GM13977 (cell line): ENCODE measurements around the gene ATP10A.
A peak's percentile ranks its signal among the peaks of the same experiment; 100 is the strongest.

Experiments used
- DNase-seq: peaks from one replicate; pipeline ENCODE4 v3.0.0; 2012; ENCODE audit warnings: low spot score
- in situ Hi-C: fragments of 300-500 bp; cut with MboI; formaldehyde crosslinking; loops from one replicate; pipeline ENCODE4 v1.12.0; 2022; ENCODE audit warnings: low sequenced_read_pairs, low pct_unique_long_range_greater_than_20kb, mixed read lengths, inconsistent platforms; ENCODE audit not compliant: unreplicated experiment
- TF ChIP-seq, protein P1 (sequence below): IDR thresholded peaks from 2 replicates; pipeline ENCODE4 v1.5.1; 2012; ENCODE audit warnings: mild to moderate bottlenecking, control low read depth; ENCODE audit not compliant: insufficient read depth; ENCODE audit errors: extremely low read depth, missing control alignments

The ATP10A gene

DNA sequence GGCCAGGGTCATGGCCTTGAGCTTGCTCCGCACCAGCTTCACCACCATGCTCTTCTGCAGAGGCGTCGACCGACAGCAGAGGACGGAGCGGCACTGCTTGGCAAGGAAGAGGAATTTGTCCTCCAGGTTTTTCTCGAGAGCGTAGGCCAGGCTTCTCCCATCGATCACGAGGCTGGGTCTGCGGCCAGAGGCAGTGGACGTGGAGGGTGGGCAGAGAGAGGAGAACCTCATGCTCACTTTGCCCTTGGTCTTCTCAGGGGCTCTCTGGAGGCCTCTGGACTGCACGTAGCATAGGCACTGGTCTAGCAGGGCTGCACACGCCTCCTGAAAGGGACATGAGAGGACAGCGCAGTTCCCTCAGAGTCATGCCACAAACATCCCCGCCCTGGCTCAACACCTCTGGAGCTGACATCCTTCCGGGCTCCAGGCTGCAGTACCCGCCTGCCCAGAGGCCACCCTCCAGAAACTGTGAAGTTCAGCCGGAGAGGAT lies 168.3 kb downstream of the ATP10A start:
- in situ Hi-C loops, result no loop called here
- TF ChIP-seq, protein P1, sequence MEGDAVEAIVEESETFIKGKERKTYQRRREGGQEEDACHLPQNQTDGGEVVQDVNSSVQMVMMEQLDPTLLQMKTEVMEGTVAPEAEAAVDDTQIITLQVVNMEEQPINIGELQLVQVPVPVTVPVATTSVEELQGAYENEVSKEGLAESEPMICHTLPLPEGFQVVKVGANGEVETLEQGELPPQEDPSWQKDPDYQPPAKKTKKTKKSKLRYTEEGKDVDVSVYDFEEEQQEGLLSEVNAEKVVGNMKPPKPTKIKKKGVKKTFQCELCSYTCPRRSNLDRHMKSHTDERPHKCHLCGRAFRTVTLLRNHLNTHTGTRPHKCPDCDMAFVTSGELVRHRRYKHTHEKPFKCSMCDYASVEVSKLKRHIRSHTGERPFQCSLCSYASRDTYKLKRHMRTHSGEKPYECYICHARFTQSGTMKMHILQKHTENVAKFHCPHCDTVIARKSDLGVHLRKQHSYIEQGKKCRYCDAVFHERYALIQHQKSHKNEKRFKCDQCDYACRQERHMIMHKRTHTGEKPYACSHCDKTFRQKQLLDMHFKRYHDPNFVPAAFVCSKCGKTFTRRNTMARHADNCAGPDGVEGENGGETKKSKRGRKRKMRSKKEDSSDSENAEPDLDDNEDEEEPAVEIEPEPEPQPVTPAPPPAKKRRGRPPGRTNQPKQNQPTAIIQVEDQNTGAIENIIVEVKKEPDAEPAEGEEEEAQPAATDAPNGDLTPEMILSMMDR, result no peak
- no peak for DNase-seq

DNA sequence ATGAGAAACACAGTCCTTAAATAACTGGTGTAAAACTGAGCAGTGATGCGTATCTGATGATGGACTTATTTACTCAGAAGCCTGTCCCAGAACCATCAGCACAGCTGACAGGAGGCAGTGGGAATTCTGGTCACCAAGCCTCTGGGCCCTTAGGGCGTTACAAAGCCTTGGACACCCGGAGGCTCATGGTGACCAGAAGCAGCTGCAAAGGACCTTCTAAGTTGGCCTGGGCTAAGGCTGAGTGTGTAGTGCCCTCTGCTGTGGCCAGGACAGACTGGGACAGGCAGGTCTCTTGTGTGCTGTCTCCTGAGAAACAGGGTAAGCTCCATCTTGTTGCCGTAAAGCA lies 168.9 kb downstream of the ATP10A start:
- TF ChIP-seq, protein P1, result no peak
- in situ Hi-C loops, result no loop called here
- DNase-seq, result no peak

DNA sequence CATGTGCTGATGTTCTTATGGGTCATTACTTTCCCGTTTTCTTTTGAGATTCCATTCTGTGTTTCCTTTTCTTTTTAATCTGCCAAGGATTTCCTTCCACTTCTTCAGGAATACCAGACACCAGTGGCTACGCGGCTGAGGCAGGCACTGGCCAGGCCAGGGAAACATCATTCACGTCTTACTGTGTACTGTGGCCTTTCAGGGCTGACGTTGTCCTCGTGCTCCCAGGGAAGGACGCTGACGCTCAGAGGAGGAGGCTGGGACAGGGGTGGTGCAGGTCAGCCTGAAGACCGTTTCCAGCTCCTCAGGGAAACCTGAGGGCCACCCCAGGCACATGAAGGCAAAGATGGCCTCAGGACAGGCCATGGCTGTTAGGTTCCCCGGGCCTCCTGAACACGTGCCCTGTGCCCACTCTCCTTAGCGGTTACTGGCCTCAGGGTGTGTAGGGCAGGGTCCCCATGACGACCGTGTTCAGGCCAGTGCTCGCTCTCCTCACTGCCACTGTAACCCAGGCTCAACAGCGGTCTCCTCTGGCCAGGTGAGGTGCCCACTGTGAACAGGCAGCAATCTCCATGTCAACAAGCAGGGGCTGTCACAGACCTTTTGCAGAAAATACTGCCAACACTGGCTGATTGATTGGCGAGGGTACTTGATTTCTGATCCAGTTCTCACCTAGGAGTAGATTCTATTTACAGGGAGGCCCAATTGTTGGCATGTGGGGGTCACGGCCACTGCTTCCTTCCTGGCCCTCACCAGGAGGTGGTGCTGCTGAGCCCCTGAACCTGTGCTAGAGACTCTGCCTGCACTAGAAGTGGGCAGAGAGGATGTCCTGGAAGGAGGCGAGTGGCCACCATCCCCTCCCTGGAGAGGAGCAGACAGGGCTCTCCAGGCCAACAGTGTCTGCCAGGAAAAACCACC lies 169.5 kb downstream of the ATP10A start:
- TF ChIP-seq, protein P1, result peak; percentile 43
- in situ Hi-C loops, result no loop called here
- no peak for DNase-seq

DNA sequence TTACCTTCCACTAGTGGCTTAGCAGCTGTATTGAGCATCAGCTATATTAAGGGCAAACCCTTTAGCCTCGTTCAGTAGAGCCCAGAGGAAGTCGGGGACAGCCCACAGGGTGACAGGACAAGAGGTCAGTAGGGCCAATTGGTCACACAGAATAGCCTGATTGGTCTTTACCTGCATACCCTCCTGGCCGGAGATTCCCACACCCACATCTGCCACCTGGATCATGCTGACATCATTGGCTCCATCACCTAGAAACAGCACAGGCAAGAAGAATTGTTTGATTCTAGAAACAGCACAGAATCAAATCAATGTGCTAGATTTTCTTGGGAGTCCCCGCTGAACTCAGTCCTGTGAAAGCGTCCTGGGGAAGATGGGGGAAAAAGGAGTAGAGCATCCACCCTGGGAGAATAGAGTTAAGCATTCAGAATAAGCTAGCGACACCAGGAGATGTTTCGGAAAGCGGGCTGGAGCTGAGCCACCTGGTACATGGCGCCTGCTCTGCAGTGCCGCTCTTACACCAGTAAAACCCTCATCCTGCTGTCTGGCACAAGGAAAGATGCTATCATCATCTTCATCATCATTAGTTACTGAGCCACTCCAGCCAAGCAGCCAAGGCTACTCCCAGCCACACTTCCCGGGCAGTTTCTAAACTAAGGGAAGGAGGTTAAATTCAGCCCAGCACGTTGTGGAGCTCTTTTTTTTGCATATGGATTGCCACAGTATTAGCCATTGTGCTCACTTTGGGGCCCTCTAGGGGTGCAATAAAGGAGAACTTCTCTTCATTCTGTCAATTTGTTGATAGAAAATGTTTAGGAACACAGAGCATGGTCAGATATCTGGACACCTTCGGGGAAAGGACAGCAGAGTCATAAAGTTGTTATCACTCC lies 171.3 kb downstream of the ATP10A start:
- DNase-seq, result no peak
- TF ChIP-seq, protein P1, result no peak
- in situ Hi-C loops, result no loop called here

DNA sequence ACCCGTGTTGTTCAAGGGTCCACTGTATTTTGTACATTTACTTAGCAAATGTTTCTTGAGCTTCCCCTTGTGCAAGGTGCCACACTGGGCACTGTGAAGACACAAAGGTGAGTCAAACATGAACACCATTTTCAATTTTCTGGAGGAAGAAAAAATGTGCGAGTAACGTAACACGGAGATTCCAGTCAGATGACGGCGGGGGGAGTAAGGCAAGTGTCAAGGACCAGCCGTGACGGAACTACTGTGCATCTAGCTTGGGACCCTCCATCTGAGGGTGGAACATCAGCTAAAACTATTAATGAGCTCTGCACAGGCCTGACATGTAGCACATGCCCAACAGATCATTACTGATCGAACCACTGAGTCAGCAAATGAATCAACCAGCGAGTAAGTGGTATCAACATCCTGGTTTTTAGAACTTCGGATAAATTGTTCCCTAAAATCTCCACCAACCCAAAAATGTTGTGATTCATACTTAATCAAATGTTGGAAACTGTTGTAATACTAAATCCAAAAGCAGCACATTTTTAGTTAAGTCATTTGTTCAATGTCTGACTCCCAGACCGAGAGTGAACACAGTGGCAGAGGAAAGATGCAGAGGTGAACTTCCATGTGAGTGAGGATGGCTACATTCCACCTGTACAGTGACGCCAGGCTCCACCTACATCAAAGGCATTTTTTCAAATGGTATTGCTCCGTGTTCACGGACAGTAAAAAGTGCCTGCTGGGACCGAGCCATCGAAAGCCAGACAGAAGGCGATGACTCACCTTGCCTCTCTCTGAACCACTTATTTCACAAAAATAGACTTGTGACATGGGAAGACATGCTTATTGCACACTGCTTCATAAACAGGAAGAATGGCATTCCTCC lies 172.2 kb downstream of the ATP10A start:
- in situ Hi-C loops, result no loop called here
- TF ChIP-seq, protein P1, result no peak
- DNase-seq, result no peak

DNA sequence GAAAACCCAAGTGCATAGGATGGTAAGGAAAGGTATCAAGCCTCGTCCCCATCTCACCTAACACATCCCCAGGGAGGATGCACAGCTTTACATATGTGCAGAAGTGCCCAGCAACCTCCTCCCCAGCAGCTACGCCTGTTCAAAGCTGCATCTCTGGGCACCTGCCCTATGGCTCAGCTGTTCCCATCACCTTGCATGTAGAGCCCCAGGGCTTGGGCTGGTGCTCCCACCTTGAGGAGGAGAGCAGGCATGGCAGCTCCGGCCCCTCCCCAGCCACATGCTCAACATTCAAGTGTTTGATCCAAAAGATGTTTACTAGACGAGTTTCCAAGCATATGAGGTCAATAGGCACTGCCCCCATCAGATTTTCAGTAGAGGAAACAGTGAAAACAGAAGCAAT lies 173.5 kb downstream of the ATP10A start:
- no peak for DNase-seq
- in situ Hi-C loops, result no loop called here
- TF ChIP-seq, protein P1, result no peak
